ENCODE results near the gene MAGEB18.

MAGEB18 gene

GRCh38 chrX:26138274-26138673, at the start of gene MAGEB18:
Gene MAGEB18 (plus strand): TSS chrX:26138343. CDS start chrX:26138986, 643 bp downstream.
- no peak for FAIRE-seq

DNA sequence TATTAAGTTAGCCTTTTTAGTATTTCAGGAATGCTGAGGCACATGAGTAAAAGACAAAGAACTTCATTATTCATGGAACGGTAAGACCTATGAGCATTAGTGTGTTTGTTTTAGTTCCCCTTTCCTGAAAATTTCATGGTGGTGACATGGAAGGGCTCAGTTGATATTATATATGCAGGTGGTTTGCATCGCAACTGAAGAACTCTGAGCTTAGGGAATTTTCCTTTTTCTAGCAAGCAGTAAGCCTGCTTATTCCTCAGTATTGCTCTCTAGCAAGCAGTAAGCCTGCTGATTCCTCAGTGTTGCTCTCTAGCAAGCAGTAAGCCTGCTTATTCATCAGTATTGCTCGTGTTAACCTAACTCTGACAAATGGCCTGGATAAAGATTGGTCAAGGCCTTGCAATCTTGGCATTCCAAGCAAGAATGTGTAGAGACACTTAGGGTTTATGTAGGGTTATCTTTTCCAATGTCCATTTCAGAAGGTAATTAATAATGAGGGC, 37.7 kb upstream of the MAGEB18 start:
- no peak for FAIRE-seq

DNA sequence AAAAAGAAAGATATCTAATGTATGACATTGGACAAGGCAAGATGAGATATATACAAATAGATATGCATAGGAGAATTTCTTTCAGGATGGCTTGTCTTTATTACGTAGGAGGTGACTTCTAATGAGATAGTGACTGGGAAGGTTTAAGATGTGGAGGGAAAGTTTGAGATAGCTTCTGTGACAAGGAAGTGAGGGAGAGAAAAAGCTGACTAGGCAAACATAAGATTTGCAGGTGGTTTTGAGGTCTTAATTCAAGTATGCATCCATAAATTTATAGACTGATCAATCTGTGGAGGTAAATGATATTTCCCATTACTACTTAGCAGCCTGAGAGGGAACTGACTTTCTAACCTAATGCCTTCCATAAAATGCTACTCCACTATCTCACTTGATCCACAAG, 29.0 kb upstream of the MAGEB18 start:
- FAIRE-seq, result no peak

DNA sequence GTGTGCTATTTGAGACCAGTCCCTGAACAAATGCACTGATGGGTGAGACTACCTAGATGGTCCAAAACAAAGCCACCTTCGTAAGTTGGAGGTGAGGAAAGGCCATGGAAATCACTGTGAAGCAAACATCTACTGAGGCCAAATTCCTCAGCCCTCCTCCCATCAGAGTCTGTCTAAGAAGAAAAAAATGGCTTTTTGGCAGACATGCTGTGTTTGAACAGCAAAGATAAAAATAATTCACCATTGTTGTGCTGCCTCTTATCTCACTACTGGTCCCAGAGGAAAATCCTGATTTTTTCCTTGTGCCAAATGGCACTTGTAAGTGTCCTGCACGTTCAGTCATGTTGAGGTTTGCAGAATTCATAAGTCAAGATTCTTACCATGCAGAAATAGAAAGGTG, 7.9 kb downstream of the MAGEB18 start:
- FAIRE-seq, result no peak

DNA sequence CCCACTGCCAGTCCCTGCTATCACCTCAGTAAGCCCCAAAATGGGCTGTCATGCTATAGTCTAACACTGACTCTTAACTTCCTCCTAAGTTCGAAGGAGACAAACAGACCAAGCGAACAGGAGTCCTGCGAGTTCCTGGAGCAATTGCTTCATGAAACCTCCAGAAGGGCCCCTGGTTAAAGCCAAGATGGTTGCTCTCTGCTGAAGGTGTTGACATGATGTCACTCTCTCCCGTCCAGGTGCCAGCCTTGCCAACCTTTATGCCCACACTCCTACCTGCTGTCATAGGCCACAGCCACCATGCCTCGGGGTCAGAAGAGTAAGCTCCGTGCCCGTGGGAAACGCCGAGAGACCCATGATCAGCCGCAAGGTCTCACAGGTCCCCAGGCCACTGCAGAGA, 22.2 kb downstream of the MAGEB18 start, which contains the start of gene MAGEB6B:
MAGEB6B (plus strand) TSS at position 301 of the 400 bp plus-strand sequence; CDS start at position 301, 0 bp downstream.
- FAIRE-seq, result no peak
